ENCODE measurements around the gene SRCIN1.

Gene SRCIN1

GRCh38 chr17:38597375-38597774 lies 8.4 kb downstream of the SRCIN1 start:
- no peak for DNase-seq

GRCh38 chr17:38596651-38597050 lies 9.1 kb downstream of the SRCIN1 start:
- no peak for DNase-seq

DNA sequence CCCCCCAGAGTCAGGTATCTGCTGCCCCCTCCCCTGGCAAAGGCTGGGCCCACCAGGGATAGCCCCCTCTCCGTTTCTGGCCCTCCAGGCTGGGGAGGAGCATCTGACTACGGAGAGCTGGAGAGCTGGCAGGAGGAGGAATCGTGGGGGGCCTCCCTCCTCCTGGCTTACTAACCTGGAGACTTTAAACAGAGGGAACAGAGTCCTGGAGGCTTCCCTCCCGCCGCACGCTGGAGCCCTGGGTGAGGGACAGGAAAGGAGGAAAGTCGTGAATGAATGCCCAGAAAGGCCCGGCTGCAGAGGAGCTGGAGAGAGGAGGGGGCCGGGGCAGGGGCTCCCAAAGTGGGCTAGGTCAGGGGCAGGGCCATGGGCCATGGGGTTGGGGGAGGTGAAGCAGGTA lies 9.9 kb downstream of the SRCIN1 start:
- no peak for DNase-seq

DNA sequence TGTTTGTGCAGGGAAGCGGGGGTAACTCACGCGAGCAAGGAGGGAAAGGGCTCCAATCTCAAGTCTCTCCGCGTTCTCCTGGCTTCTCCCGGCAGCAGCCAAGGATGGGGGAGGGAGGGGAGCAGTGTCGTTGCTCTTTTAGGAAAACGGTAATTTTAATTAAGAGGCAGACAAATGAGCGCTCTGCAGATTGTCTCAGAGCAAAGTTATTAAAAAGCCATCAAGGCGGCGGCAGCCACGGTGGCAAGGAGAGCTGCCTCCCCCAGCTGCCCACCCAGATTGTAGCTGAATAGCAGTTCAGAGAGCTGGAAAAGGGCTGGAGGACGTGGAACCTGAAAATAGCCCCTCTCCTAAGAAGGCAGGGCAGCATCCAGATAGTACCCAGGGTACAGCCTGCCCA lies 11.6 kb downstream of the SRCIN1 start:
- DNase-seq, result no peak

- DNase-seq, result no peak
Observed at GRCh38 chr17:38592487-38592886, 13.3 kb downstream of the SRCIN1 start.

DNA sequence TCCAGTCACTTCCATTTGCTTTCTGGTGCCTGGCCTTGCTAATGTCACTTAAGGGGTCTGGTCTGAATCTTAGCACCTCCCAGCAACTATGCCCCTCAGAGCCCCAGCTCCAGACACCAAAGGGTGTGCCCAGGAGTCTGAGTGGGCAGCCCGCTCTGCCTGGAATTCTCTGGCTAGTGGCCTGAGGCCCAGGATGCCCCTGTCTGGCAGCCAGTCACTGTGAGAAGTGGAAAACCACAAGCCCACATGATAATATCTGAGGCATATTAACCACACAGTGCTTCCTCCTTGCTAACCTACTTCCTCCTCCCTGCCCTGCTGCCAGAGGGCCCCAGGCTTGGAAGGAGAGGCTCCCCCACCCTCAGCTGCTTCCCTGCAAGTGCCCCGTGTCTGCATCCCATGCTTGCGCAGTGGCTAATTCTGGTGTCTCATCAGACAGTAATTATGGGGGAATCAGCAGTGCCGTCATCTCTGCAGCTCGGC lies 14.0 kb downstream of the SRCIN1 start:
- DNase-seq, result no peak

- no peak for DNase-seq
Observed at GRCh38 chr17:38590988-38591758, 14.6 kb downstream of the SRCIN1 start.

- no peak for DNase-seq
Observed at GRCh38 chr17:38589462-38590114, 16.2 kb downstream of the SRCIN1 start.

DNA sequence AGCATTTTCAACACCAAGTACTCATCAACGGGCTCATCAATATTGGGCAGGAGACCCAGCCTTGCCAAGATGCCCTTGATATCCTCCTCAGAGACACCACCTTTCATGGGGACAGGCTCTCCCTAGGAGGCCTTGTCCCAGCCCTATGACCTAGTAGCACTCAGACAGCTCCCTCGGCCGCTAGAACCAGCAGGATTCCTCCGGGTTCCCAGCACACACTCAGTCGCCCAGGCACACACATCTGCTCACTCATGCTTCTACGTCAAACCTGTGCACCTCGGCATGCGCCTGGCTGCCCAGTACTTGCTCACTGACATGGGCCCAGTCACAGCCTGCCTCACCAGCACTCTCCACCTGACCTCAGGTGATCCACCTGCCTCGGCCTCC lies 17.0 kb downstream of the SRCIN1 start:
- no peak for DNase-seq

DNA sequence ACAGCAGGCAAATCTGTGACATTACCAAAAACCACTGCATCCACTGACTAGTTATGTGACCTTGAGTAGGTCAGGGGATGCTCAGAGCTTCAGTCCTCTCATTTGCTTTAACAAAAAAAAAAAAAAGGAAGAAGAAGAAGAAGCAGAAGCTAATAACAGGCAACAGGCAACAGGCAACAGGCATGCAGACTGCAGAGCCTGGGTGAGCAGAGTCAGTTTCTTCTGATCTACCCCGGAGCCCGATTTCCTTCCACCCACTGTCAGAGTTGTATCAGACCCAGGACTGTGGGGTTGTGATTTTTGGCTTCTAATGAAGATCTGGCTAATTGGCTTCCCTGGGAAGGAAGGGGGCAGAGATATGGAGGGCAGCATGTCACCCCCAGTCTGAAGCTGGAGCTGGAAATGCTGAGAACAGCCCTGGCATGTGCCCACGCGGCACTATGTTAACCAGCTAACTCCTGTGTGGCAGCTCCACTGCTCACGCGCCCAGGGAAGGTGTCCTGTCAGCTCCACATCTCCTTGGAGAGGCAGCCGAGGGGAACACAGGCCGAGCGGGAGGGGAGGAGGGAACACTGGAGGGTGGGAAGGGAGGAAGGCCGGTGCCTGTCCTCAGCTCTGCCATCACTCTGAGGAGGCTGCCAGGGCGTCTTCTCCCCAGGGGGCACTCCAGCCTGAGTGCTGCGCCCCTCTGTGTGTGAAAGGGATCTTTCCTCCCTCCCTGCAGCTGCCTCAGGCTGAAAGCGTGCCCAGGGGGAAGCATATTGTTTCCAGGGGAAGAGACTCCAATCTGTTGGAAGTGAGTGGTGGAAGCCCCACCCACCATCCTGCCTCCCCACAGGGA lies 17.6 kb downstream of the SRCIN1 start:
- no peak for DNase-seq

- no peak for DNase-seq
Observed at GRCh38 chr17:38587203-38587602, 18.5 kb downstream of the SRCIN1 start.

DNA sequence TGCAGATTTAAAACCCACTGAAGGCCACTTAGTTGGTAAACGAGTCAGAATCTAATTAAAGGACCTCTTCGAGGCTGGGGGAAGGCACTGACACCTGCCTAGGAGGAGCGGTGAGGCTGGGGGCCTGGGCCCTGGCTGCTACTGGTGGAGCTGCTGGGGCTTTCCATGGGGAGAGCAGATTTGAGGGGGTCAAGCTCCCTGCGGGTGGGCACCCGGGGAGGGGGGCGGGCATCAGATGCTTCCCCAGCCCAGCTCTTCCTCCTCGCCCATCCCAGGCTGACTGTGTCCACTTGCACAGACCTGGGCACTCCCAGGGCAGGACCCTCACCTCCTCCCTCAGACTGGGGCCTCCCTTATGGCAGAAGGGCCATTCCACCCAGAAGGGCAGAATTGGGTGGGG lies 19.0 kb downstream of the SRCIN1 start:
- no peak for DNase-seq

DNA sequence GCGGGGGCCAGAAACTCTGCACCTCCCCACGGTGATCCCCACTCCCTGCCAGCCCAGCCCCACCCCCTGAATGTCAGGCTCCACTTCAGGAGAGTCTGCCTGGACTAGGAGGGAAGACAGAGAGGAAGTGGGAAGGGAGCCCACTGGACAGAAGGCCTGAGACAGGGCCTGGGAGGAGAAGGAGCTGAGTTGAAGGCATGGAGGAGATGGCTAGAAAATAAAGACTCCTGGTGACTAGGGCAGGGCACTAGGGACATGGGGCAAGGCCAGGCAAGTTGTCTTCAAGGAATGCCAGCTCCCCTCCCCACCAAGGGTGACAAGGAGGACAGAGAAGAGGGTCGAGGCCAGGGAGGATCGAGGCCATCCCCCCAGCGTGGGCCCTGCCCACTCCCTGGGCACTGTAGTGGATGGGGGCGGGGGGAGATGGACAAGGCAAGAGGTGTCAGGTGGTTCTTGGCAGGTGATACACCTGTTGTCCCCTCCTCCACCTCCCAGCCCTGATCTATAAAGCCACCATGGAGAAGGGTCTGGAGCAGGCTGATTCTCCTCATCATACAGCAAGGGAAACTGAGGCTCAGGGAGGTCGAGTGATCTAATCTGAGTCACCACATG lies 19.7 kb downstream of the SRCIN1 start:
- DNase-seq, result no peak

DNA sequence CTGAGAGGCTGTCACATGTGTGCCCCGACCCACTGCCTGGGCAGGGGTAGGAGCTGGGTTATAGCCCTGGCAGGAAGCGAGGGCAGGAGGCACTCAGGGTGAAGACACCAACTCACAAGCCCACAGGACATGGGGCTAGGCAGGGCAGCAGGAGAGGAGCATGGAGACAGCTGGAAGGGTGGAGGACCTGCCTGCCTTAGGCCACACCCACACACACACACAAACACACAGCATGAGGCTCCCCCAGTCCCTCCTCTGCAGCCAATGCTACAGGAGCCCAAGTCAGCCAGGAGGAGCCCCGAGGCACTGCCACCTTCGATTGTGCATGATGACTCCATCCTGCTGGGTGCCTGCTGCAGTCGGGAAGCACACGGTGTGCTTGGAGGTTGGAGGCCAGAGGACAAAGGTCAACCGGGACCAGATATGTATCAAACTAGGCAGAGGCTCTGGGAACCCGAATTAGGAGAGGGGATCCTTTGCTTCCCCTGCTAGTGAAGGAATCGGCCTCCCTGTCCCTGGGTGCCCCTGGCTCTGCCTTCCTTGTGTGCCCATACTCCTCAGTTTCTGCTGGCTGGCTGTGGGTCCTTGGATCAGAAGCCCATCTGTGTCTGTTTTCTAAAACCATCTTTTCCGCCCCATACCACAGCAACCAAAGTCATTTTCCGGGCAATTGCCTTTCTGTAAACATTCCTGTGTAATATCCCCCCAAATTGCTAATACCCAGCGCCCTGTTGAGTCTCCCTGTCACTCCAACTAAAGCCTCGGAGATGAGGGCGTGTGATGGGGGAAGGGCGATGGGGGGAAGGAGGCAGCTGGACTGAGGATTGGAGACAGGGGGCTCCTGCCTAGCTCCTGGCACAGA lies 20.5 kb downstream of the SRCIN1 start:
- DNase-seq, result no peak

DNA sequence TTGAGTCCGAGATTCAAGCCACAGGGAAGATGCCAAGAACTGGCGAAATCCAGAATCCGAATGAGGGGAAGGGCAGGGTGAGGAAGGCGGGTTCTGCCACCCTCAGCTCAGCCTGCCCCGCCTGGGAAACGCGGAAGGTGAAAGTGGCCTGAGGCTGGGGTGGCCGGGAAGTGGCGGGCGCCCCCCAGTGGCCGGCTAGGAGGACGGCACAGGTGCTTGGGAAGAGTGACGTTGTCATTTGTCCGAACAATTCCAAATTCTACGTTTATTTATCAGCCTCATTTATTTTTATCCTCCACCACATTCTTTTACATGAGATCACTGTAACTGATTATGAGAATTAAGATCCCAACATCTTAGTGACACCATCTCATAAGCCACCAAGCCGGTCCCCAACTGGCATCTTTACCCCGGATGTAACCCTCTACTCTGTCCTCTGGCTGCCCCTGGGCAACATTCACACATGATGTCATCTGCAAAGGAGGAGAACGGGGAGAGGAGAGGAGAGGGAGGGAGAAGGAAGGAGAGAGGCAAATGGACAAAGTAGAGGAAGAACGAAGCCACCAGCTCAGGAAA lies 21.3 kb downstream of the SRCIN1 start:
- no peak for DNase-seq

DNA sequence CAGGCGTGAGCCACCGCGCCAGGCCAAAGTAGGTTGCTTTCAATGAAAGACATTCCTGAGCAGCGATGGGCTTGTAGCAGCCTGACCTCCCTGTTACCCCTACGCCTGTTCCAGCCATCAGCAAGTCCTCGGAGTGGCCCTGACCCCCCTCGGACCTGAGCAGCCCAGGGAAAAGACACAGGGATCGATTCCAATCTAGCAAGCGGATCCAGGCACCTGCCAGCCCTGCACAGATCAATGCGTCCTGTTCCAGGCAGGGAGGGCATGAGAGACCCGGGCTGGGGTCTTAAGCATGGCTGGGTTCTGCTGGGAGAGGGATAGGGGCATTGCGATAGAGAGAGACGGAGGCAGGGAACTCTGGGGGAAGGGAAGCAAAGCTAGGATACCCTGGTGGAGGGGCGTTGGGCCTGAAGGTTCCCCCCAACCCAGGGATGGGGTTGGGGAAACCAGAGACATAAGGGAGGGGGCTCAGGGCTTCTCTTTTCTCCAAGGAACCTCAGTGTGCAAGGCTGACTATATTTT lies 21.9 kb downstream of the SRCIN1 start:
- DNase-seq, result no peak

DNA sequence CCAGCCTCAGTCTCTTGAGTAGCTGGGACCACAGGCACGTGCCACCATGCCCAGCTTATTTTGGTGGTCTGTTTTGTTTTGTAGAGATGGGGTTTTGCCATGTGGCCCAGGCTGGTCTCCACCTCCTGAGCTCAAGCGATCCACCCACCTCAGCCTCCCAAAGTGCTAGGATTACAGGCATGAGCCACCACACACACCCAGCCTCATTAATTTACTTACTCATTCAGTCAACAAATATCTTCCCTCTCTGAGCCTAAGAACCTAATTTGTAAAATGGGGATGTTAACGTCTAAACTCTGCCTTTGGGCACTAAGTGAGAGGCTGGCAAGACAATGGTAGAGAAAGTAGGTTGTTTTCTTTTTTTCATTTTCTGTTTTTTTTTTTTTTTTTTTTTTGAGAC lies 22.6 kb downstream of the SRCIN1 start:
- no peak for DNase-seq

GRCh38 chr17:38582069-38582468 lies 23.7 kb downstream of the SRCIN1 start:
- no peak for DNase-seq

GRCh38 chr17:38579934-38580333 lies 25.8 kb downstream of the SRCIN1 start:
- DNase-seq, result peak; percentile 30

DNA sequence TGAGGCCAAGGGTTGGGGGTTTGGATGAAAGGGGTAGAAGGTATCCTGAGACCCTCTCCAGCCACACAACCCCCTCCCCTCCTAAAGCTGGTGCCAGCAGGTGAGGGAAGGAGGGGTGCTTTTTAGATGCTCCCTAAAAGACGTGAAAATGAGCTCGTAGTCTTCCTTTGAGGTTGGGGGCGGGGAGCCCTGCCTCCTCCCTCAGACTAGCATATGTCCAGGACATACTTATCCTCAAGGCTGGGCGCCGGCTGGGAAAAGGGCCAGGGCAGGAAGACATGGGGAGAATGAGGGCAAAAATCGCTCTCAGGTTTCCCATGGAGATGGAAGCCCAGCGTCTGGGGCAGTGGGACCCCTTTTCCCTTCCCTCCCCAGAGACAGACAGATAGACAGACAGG lies 26.7 kb downstream of the SRCIN1 start:
- DNase-seq, result no peak

GRCh38 chr17:38578229-38579082 lies 27.3 kb downstream of the SRCIN1 start:
- no peak for DNase-seq
